SKM-1 (cell line): ENCODE measurements around the gene LGR4.

Source experiments
- DNase-seq: peaks from one replicate; lab custom pipeline; 2025; ENCODE audit not compliant: unreplicated experiment; lab: John Stamatoyannopoulos, UW

Gene LGR4

GRCh38 chr11:27487706-27488105 lies 15.1 kb upstream of the LGR4 start:
- no peak for DNase-seq

GRCh38 chr11:27485930-27486773 lies 13.6 kb upstream of the LGR4 start:
- DNase-seq = peak; percentile 25

- no peak for DNase-seq
Observed at GRCh38 chr11:27482793-27483192, 10.2 kb upstream of the LGR4 start.

GRCh38 chr11:27481992-27482391 lies 9.4 kb upstream of the LGR4 start:
- no peak for DNase-seq

- no peak for DNase-seq
Observed at GRCh38 chr11:27477831-27478230, 5.2 kb upstream of the LGR4 start.

GRCh38 chr11:27477243-27477642 lies 4.7 kb upstream of the LGR4 start:
- no peak for DNase-seq

- DNase-seq = no peak
Observed at GRCh38 chr11:27475622-27476021, 3.0 kb upstream of the LGR4 start.

- no peak for DNase-seq
Observed at GRCh38 chr11:27473017-27473406, 422 bp upstream of the LGR4 start.

GRCh38 chr11:27471589-27472397 lies 797 bp downstream of the LGR4 start:
- DNase-seq = no peak

- no peak for DNase-seq
Observed at GRCh38 chr11:27470826-27471588, 1.6 kb downstream of the LGR4 start.

- DNase-seq = no peak
Observed at GRCh38 chr11:27470166-27470565, 2.4 kb downstream of the LGR4 start.

GRCh38 chr11:27468995-27469695 lies 3.4 kb downstream of the LGR4 start:
- no peak for DNase-seq

GRCh38 chr11:27468209-27468994 lies 4.2 kb downstream of the LGR4 start:
- no peak for DNase-seq

- DNase-seq = no peak
Observed at GRCh38 chr11:27467181-27467913, 5.2 kb downstream of the LGR4 start.

GRCh38 chr11:27466363-27466762 lies 6.2 kb downstream of the LGR4 start:
- no peak for DNase-seq

- DNase-seq = no peak
Observed at GRCh38 chr11:27465629-27466028, 7.0 kb downstream of the LGR4 start.

GRCh38 chr11:27464909-27465308 lies 7.7 kb downstream of the LGR4 start:
- no peak for DNase-seq

- DNase-seq = no peak
Observed at GRCh38 chr11:27464289-27464696, 8.3 kb downstream of the LGR4 start.

- peak; percentile 42 for DNase-seq
Observed at GRCh38 chr11:27462543-27462942, 10.0 kb downstream of the LGR4 start.
